GM19397 (cell line): ENCODE data around the gene RNF151.
A peak's percentile ranks its signal among the peaks of the same experiment; 100 is the strongest.

ENCODE experiments used
- ATAC-seq: cut with Tn5 transposase; IDR thresholded peaks from one replicate; pipeline ENCODE4 v1.9.1; 2021; ENCODE audit warnings: mild to moderate bottlenecking, moderate library complexity; ENCODE audit not compliant: unreplicated experiment

The RNF151 gene

DNA sequence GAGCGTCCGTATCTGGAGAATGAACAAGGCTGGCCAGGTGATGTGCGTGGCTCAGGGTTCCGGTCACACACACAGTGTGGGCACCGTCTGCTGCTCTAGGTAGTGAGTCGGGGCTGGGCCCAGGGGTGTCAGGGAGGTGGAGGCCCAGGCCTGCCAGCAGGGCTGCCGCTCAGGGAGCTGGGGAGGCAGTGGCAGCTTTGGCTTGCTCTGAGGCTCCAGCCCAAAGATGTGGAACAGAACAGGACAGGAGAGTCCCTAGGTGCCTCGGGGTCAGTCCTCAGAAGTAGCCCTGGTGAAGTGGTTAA lies 9.5 kb downstream of the RNF151 start:
- no peak for ATAC-seq

DNA sequence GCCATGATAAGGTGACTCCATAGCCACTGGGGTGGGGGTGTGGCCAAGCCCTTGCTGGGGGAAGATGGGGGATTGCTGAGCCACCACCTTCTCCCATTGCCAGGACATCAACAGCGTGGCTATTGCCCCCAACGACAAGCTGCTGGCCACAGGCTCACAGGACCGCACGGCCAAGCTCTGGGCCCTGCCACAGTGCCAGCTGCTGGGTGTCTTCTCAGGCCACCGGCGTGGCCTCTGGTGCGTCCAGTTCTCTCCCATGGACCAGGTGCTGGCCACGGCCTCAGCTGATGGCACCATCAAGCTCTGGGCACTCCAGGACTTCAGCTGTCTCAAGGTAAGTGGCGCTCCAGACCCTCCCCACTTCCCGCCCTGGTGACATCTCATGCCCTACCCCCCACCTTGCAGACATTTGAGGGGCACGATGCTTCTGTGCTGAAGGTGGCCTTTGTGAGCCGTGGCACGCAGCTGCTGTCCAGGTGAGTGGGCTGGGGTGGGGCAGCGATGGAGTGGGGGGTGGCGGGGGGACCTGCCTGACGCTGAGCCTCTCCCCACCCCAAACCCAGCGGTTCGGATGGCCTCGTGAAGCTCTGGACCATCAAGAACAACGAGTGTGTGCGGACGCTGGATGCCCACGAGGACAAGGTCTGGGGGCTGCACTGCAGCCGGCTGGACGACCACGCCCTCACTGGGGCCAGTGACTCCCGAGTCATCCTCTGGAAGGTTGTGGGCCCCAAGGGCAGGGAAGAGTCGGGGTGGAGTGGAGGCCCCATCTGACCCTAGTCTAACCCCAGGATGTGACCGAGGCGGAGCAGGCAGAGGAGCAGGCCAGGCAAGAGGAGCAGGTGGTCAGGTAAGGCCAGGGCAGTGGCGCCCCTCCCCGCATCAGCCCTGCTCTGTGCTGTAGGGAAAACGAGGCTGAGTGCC lies 10.6 kb downstream of the RNF151 start:
- no peak for ATAC-seq

DNA sequence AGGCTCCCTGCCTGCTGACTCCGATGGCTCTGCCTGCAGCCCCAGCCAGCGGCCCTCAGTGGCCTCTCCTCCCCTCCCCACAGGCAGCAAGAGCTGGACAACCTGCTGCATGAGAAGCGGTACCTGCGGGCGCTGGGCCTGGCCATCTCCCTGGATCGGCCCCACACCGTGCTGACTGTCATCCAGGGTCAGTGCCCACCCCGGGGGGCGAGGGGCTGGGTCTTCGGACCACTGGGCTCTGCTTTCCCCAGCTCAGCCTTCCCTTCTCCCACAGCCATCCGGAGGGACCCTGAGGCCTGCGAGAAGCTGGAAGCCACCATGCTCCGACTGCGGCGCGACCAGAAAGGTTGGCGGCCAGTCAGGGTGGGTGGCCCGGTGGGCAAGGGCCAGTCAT lies 11.2 kb downstream of the RNF151 start:
- ATAC-seq, result no peak

- ATAC-seq, result no peak
Observed at GRCh38 chr16:1978476-1979120, 11.9 kb downstream of the RNF151 start.

- no peak for ATAC-seq
Observed at GRCh38 chr16:1979271-1980029, 12.8 kb downstream of the RNF151 start.

DNA sequence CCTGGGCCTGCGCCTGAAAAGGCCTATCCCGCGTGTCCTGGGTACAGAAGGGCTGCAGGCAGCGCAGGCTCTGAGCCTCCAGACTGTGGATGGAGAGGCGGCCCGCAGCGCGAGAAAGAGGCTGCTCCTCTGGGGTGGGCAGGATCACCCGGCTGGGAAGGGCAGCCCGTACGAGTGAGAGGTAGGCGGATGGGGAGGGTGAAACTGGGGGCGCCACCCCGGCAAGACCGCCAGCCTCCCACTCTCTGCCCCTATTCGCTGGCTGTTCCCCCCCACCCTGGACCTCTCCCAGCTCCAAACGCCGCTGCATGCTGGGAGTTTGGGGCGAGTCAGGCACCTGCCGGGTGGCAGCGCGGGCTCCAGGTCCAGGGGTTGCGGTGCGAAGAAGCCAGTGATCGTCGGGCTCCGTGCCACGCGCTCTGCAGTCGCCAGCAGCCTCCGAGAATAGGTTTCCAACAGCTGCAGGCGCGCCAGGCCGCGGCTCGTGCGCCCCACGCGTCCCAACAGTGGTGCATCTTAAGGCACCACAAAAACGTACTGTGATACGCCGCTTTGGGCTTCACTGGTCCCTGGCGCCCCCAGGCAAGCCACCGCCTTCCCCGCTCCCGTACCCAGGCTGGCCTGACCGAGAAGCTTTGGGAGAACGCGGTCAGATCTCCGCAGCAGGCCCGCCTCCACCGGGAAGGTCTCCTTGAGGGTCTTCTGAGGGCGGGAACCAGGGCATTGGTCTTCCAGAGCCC lies 13.5 kb downstream of the RNF151 start:
- ATAC-seq, result no peak

- ATAC-seq, result no peak
Observed at GRCh38 chr16:1980770-1981087, 14.1 kb downstream of the RNF151 start.

DNA sequence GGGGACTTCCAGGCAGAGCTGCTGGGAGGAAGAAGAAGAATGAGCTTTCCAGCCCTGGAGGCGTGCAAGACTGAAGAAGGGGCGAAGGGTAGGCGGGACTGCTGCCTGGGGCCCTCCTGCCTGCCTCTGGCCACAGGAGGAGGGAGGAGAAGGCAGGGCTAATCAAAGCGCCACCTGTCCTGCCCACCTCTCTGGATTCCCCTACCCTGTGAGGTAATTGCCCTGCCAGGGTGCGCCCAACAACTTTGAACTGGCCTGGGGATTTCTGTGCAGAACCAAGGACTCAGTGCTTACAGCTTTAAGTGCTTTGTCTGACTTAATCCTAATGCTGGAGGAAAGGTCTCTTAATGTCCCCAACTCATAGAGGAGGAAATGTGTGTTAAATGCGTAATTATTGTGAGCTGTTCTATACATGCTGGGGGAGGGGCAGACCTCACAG lies 14.8 kb downstream of the RNF151 start, which contains the start of gene NOXO1:
Gene NOXO1 (minus strand): TSS at position 72 of the 439 bp plus-strand sequence. CDS start 290 bp downstream, outside the sequence.
- no peak for ATAC-seq

DNA sequence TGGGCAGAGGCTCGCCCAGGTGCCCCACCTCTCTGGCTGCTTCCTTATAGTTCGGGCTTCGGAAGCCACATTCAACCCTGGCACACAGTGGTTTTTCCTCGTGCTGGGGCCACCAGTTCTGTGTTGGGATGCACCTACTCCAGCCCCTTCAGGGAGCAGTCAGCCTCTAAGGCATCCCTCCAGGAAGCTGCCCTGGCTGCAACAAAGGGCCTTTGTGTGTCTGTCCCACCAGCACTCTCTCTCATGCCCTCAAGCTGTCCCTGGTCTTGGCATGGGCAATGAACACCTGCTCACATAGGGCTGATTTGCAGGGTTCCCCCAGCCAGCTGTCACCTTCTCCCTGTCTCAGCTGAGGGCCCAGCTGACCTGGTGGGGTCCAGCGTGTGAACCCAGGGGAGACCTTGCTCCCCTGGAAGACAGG lies 15.4 kb downstream of the RNF151 start:
- no peak for ATAC-seq

GRCh38 chr16:1982991-1983543 lies 16.4 kb downstream of the RNF151 start:
- ATAC-seq, result no peak

DNA sequence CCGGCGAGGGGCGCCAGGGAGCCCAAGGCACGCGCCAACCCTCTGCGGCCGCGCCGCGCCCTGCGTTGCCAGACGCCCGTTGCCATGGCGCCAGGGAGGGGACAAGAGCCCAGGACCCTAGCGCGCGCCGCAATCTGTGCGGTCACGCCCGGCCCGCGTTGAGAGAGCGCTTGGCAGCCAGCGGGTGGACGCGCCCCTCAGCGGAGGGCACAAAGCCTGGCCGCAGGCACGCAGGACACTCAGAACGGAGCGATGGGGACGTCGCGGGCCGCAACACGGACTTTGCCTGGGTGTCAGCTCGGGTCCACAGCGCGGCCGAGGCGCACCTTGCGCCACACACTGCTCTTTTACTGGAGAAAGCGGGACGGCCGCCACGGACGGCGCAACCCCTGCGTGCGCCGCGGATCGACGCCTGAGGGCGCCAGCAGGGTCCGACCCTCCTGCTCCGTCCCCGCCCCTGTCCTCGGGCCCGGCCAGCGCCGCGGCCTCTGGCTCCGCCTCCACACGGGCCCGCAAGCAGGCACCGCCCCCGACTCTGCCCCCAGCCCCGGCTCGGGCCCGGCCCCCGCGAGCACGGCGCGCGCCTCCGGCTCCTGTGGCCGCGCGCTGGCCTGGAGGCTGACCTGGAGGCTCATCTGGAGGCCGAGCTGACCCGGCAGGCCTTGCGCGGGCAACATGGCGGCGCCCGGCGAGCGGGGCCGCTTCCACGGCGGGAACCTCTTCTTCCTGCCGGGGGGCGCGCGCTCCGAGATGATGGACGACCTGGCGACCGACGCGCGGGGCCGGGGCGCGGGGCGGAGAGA lies 17.1 kb downstream of the RNF151 start, which contains the start of gene GFER:
Gene GFER (plus strand): TSS at position 650 of the 803 bp plus-strand sequence. CDS start 26 bp downstream, at position 676.
- ATAC-seq, result peak; percentile 79

DNA sequence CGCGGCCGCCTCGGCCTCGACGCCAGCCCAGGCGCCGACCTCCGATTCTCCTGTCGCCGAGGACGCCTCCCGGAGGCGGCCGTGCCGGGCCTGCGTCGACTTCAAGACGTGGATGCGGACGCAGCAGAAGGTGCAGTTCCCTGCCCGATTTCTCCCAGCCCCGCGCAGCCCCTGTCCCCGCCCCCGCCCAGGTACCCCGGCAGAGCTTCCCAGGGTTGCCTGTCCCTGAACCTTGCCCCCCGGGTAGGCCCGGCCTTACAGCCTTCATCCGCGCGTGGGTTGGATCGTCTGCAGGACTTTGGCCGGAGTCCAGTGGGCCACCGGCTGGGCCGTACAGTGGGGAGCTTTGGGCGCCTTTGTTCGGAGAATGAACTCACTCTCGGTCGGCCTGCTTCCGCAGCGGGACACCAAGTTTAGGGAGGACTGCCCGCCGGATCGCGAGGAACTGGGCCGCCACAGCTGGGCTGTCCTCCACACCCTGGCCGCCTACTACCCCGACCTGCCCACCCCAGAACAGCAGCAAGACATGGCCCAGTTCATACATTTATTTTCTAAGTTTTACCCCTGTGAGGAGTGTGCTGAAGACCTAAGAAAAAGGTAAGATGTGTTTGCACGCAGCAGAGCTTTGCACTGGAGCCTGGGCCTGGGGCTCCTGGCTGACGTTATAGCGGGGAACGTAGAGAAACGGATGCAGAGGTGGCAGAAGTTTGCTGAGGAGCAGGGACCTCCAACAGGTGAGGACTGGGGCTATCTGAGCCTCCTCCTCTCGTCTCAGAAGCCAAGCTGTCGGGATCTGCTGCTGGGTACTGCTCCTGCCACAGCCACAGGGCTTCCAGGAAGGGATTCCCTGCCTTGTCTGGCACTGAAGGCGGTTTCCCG lies 17.9 kb downstream of the RNF151 start:
- no peak for ATAC-seq

GRCh38 chr16:1985466-1986150 lies 19.0 kb downstream of the RNF151 start:
- no peak for ATAC-seq

- no peak for ATAC-seq
Observed at GRCh38 chr16:1987198-1987597, 20.5 kb downstream of the RNF151 start.

GRCh38 chr16:1989209-1990100 lies 22.8 kb downstream of the RNF151 start, which contains the start of gene SYNGR3:
SYNGR3 (plus strand) TSS chr16:1989970; CDS start chr16:1990103, 133 bp downstream.
- ATAC-seq, result no peak

DNA sequence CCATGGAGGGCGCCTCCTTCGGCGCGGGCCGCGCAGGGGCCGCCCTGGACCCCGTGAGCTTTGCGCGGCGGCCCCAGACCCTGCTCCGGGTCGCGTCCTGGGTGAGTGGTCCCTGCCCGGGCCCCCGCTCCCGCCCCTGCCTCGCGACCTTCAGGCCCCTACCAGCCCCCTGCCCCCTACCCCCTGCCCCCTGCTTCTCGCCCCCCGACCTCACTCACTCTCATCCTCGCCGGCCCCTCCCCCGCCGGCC lies 23.4 kb downstream of the RNF151 start:
- no peak for ATAC-seq
